Suprapubic skin (tissue), 4 donors: ENCODE measurements around the gene ASF1A.

Experiments used
- POLR2A ChIP-seq, 2 donors: fragments of 450-650 bp; IDR thresholded peaks; one replicate each; pipeline ENCODE4 v1.6.1; 2017; ENCODE audit warnings: antibody characterized with exemption in 2 of 2, mild to moderate bottlenecking in 2 of 2, moderate library complexity in 2 of 2
- POLR2AphosphoS5 ChIP-seq, 3 donors: sonication (generic); formaldehyde crosslinking; IDR thresholded peaks; one replicate each; pipeline ENCODE4 v1.6.1; 2017; ENCODE audit warnings: antibody characterized with exemption in 3 of 3
- TF ChIP-seq, protein P1 (sequence below), 2 donors: fragments of 200-600 bp in 1 of 2; fragments of 450-650 bp in 1 of 2; sonication (generic) in 1 of 2; IDR thresholded peaks; one replicate each; pipeline ENCODE4 v1.5.1; 2016 to 2019; ENCODE audit warnings: antibody characterized with exemption in 2 of 2, mild to moderate bottlenecking in 1 of 2, moderate library complexity in 1 of 2

DNA sequence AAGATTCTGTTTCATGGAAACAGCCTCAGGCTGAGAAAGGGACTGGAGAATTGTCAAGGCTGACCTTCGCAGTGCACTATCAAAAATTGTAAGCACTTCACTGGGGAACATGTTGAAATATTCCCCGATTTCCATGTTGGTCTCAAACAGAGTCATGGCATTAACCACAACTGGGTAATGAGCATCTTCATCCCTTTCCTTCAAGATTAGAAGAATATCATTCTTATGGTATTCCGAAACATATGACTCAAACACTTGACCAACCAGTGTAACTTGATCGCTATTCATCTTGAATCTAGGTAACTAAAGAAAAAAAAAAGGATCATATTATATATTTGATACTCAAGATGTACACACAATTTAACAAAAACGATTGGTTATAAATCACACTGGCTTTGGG lies 37.5 kb downstream of the ASF1A start:
- TF ChIP-seq POLR2A (IDR thresholded peaks at IDR 0.05) (no peak), POLR2AphosphoS5 (IDR thresholded peaks at IDR 0.05) (no peak)
- TF ChIP-seq, protein P1, sequence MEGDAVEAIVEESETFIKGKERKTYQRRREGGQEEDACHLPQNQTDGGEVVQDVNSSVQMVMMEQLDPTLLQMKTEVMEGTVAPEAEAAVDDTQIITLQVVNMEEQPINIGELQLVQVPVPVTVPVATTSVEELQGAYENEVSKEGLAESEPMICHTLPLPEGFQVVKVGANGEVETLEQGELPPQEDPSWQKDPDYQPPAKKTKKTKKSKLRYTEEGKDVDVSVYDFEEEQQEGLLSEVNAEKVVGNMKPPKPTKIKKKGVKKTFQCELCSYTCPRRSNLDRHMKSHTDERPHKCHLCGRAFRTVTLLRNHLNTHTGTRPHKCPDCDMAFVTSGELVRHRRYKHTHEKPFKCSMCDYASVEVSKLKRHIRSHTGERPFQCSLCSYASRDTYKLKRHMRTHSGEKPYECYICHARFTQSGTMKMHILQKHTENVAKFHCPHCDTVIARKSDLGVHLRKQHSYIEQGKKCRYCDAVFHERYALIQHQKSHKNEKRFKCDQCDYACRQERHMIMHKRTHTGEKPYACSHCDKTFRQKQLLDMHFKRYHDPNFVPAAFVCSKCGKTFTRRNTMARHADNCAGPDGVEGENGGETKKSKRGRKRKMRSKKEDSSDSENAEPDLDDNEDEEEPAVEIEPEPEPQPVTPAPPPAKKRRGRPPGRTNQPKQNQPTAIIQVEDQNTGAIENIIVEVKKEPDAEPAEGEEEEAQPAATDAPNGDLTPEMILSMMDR (IDR thresholded peaks at IDR 0.05), result no peak
